Gastrocnemius medialis (tissue), 4 donors: ENCODE data around the gene CLEC20A. TPM values are rescaled to one million over a fixed set of nuclear protein-coding genes. Genes with fewer than 3 reads are reported as not detected.
"Not testable (repeated sequence)": the region's sequence is repeated elsewhere in the genome, so short reads cannot be mapped to it uniquely, and the experiment has no call there.

Experiments used
- ATAC-seq, 2 donors: fragments of 150-250 bp; one replicate each; pipeline ENCODE4 v1.9.1; 2016
- DNase-seq, 2 donors: peaks; one replicate each; pipeline ENCODE4 v3.0.0-alpha.2; 2019
- H3K27ac ChIP-seq, 4 donors: fragments of 200-600 bp; sonication (generic); 1 replicate in 1 of 4; 2 replicates in 3 of 4; pipeline ENCODE4 v1.5.1; 2016 to 2018; ENCODE audit warnings: mild to moderate bottlenecking in 2 of 4, moderate library complexity in 1 of 4
- H3K27me3 ChIP-seq, 3 donors: fragments of 200-600 bp; sonication (generic) in 2 of 3; 1 replicate in 1 of 3; 2 replicates in 2 of 3; pipeline versions ENCODE4 v1.5.1 to v1.6.0; 2016 to 2019; ENCODE audit warnings: mild to moderate bottlenecking in 1 of 3, moderate library complexity in 1 of 3
- H3K36me3 ChIP-seq, 2 donors: fragments of 200-600 bp; sonication (generic) in 1 of 2; one replicate each; pipeline ENCODE4 v1.5.1; 2017 to 2018
- H3K4me1 ChIP-seq, 2 donors: fragments of 200-600 bp; sonication (generic) in 1 of 2; one replicate each; pipeline ENCODE4 v1.5.1; 2016 to 2017; ENCODE audit warnings: mild to moderate bottlenecking in 2 of 2
- H3K4me3 ChIP-seq, 4 donors: fragments of 200-600 bp; sonication (generic) in 3 of 4; 1 replicate in 1 of 4; 2 replicates in 3 of 4; pipeline ENCODE4 v1.5.1; 2016 to 2019; ENCODE audit warnings: mild to moderate bottlenecking in 2 of 4
- H3K9me3 ChIP-seq, 3 donors: fragments of 200-600 bp; sonication (generic) in 2 of 3; 1 replicate in 1 of 3; 2 replicates in 2 of 3; pipeline ENCODE4 v1.5.1; 2016 to 2019
- CTCF ChIP-seq, 5 experiments: fragments of 450-650 bp in 3 of 5; fragments of 200-600 bp in 2 of 5; sonication (generic) in 2 of 5; IDR thresholded peaks in 4 of 5; conservative IDR thresholded peaks in 1 of 5; 1 replicate in 4 of 5; 2 replicates in 1 of 5; pipeline ENCODE4 v1.5.1; 2016 to 2019; ENCODE audit warnings: antibody characterized with exemption in 5 of 5, mild to moderate bottlenecking in 3 of 5, moderate library complexity in 3 of 5
- POLR2A ChIP-seq, 2 donors: fragments of 450-650 bp; IDR thresholded peaks; one replicate each; pipeline ENCODE4 v1.6.1; 2017; ENCODE audit warnings: antibody characterized with exemption in 2 of 2, mild to moderate bottlenecking in 2 of 2, moderate library complexity in 2 of 2
- in situ Hi-C, 4 donors: fragments of 200-750 bp; cut with MboI; loops; one replicate each; pipeline versions ENCODE4 v1.15.0 to v1.8.0; 2017; ENCODE audit warnings: low sequenced_read_pairs in 4 of 4
- intact Hi-C: fragments of 100-400 bp; cut with DNase I; formaldehyde crosslinking; loops from one replicate; pipeline ENCODE4 v1.15.1; 2023; ENCODE audit warnings: low total_unique reads
- total RNA-seq, 4 donors: library from RNA; depleted of rRNA; stranded (reverse); fragments of >200 nt; gene quantifications; one replicate each; pipeline versions ENCODE4 v1.1.0 to v1.2.3, GENCODE V29; 2016

CLEC20A gene
- total RNA-seq, 4 donors from 2014 or later, result not detected

- H3K27ac ChIP-seq, result no peak overlapping the region
- no peaks in the 10 kb centered on the region for H3K27me3 ChIP-seq
- DNase-seq, result no peak
- no peaks in the 10 kb centered on the region for H3K36me3 ChIP-seq
- no peak for TF ChIP-seq POLR2A (IDR thresholded peaks at IDR 0.05)
- no peak for TF ChIP-seq CTCF (IDR thresholded peaks at IDR 0.05 in 4 of 5, conservative IDR thresholded peaks at IDR 0.05 in 1 of 5)
- intact Hi-C loops (no loop called here), in situ Hi-C loops (loop anchor here in 3 of 4 donors (10.0 to 25.0 kb wide), 2 partner anchors 191 to 194 kb away; no protein-coding TSS in a partner anchor)
- no peaks in the 10 kb centered on the region for H3K9me3 ChIP-seq
- no peak for ATAC-seq
- H3K4me1 ChIP-seq, result peaks cover 4 to 18% of the 10 kb centered on the region in 2 donors
- H3K4me3 ChIP-seq, result no peak overlapping the region
Measured at GRCh38 chr1:178506177-178506576, 9.4 kb upstream of the CLEC20A start.

- intact Hi-C loops, result no loop called here
- Histone ChIP-seq H3K4me1 (peaks cover under 1 to 3% of the 10 kb centered on the region in 2 donors), H3K36me3 (no peaks in the 10 kb centered on the region), H3K9me3 (no peaks in the 10 kb centered on the region), H3K27me3 (no peaks in the 10 kb centered on the region), H3K27ac (no peak overlapping the region), H3K4me3 (no peak overlapping the region)
- ATAC-seq (no peak), DNase-seq (no peak)
- in situ Hi-C loops, result loop anchor here in 3 of 4 donors (10.0 to 25.0 kb wide), 2 partner anchors 189 to 192 kb away; no protein-coding TSS in a partner anchor
- TF ChIP-seq CTCF (IDR thresholded peaks at IDR 0.05 in 4 of 5, conservative IDR thresholded peaks at IDR 0.05 in 1 of 5) (no peak), POLR2A (IDR thresholded peaks at IDR 0.05) (no peak)
Measured at GRCh38 chr1:178504286-178504685, 7.5 kb upstream of the CLEC20A start.

- no peak for TF ChIP-seq POLR2A (IDR thresholded peaks at IDR 0.05)
- TF ChIP-seq CTCF (IDR thresholded peaks at IDR 0.05 in 4 of 5, conservative IDR thresholded peaks at IDR 0.05 in 1 of 5), result no peak
- Histone ChIP-seq H3K36me3 (no peaks in the 10 kb centered on the region), H3K27me3 (no peaks in the 10 kb centered on the region), H3K27ac (no peak overlapping the region), H3K4me1 (no peaks in the 10 kb centered on the region), H3K4me3 (no peak overlapping the region), H3K9me3 (no peaks in the 10 kb centered on the region)
- ATAC-seq (no peak), DNase-seq (no peak)
- intact Hi-C loops, result no loop called here
- in situ Hi-C loops, result loop anchor here in 3 of 4 donors (10.0 to 25.0 kb wide), 2 partner anchors 189 to 192 kb away; no protein-coding TSS in a partner anchor
Measured at GRCh38 chr1:178503849-178504248, 7.1 kb upstream of the CLEC20A start.

GRCh38 chr1:178503316-178503715 is 6.6 kb upstream of the CLEC20A start:
- DNase-seq, H3K36me3 ChIP-seq, intact Hi-C loops, H3K27me3 ChIP-seq, H3K9me3 ChIP-seq, H3K4me3 ChIP-seq, ATAC-seq, H3K27ac ChIP-seq, H3K4me1 ChIP-seq: not testable (repeated sequence)
- in situ Hi-C loops, result loop anchor here in 3 of 4 donors (10.0 to 25.0 kb wide), 2 partner anchors 189 to 191 kb away; no protein-coding TSS in a partner anchor

GRCh38 chr1:178502856-178503255 is 6.1 kb upstream of the CLEC20A start:
- Histone ChIP-seq H3K9me3 (no peaks in the 10 kb centered on the region), H3K27me3 (no peaks in the 10 kb centered on the region), H3K27ac (no peak overlapping the region), H3K4me1 (no peaks in the 10 kb centered on the region), H3K36me3 (no peaks in the 10 kb centered on the region), H3K4me3 (no peak overlapping the region)
- intact Hi-C loops (no loop called here), in situ Hi-C loops (loop anchor here in 3 of 4 donors (10.0 to 25.0 kb wide), 2 partner anchors 188 to 191 kb away; no protein-coding TSS in a partner anchor)
- no peak for DNase-seq
- TF ChIP-seq CTCF (IDR thresholded peaks at IDR 0.05 in 4 of 5, conservative IDR thresholded peaks at IDR 0.05 in 1 of 5) (no peak), POLR2A (IDR thresholded peaks at IDR 0.05) (no peak)
- no peak for ATAC-seq
